Caco-2 (cell line): Measurements from ENCODE around the gene NARF. TPM values are rescaled to one million over a fixed set of nuclear protein-coding genes. Genes with fewer than 3 reads are reported as not detected.
A peak's percentile ranks its signal among the peaks of the same experiment; 100 is the strongest.

Experiments used
- BruUV-seq: library from RNA; stranded (reverse); fragments of 400-500 nt; replicated peaks from 2 replicates; lab custom pipeline; 2021; lab: Mats Ljungman, UMichigan
- CTCF ChIA-PET: fragments of 300-600 bp; sonication (Branson Sonifier 250); formaldehyde crosslinking; loops from one replicate; lab custom pipeline; 2022; ENCODE audit warnings: antibody characterized with exemption; lab: Charles Lee
- POLR2A ChIA-PET: fragments of 300-600 bp; sonication (Branson Sonifier 250); formaldehyde crosslinking; loops from one replicate; lab custom pipeline; 2022; ENCODE audit warnings: antibody characterized with exemption; lab: Charles Lee
- DNase-seq, 2 experiments: peaks; one replicate each; pipeline versions ENCODE4 v3.0.0 to v3.0.0-alpha.2; 2020 to 2022
- H3K27me3 ChIP-seq: replicated peaks from 2 replicates; pipeline ENCODE4 v1.6.0; 2011; ENCODE audit warnings: low read length; ENCODE audit not compliant: control insufficient read depth, insufficient read depth
- H3K36me3 ChIP-seq: 2 replicates; pipeline ENCODE4 v1.5.1; 2011; ENCODE audit warnings: low read length; ENCODE audit not compliant: control insufficient read depth, insufficient read depth
- H3K4me1 ChIP-seq: fragments of 250-450 bp; sonication (Bioruptor Pico); 2 replicates; pipeline ENCODE4 v1.5.1; 2020; ENCODE audit warnings: mild to moderate bottlenecking
- H3K4me3 ChIP-seq: 2 replicates; pipeline ENCODE4 v1.5.1; 2011; ENCODE audit warnings: low read depth, mild to moderate bottlenecking, control low read depth, low read length
- H3K9me3 ChIP-seq: fragments of 250-450 bp; sonication (Bioruptor Pico); 2 replicates; pipeline ENCODE4 v1.5.1; 2020; ENCODE audit warnings: mild to moderate bottlenecking, moderate library complexity
- H3K27ac Mint-ChIP-seq: one replicate; pipeline ENCODE4 v1.8.0; 2022; ENCODE audit warnings: mixed read lengths; ENCODE audit not compliant: unreplicated experiment
- H3K27me3 Mint-ChIP-seq: one replicate; pipeline ENCODE4 v1.8.0; 2022; ENCODE audit warnings: mixed read lengths; ENCODE audit not compliant: insufficient read depth, unreplicated experiment
- H3K36me3 Mint-ChIP-seq: one replicate; pipeline ENCODE4 v1.8.0; 2022; ENCODE audit warnings: mild to moderate bottlenecking, mixed read lengths; ENCODE audit not compliant: insufficient read depth, unreplicated experiment
- H3K4me1 Mint-ChIP-seq: one replicate; pipeline ENCODE4 v1.8.0; 2022; ENCODE audit warnings: low read depth, mixed read lengths; ENCODE audit not compliant: unreplicated experiment
- H3K4me3 Mint-ChIP-seq: one replicate; pipeline ENCODE4 v1.8.0; 2022; ENCODE audit warnings: mild to moderate bottlenecking, moderate library complexity, mixed read lengths; ENCODE audit not compliant: unreplicated experiment
- H3K9me3 Mint-ChIP-seq: one replicate; pipeline ENCODE4 v1.8.0; 2022; ENCODE audit warnings: mixed read lengths; ENCODE audit not compliant: unreplicated experiment
- CTCF ChIP-seq, 2 experiments: fragments of 200-600 bp in 1 of 2; IDR thresholded peaks; 1 replicate in 1 of 2; 2 replicates in 1 of 2; pipeline versions ENCODE4 v1.5.1 to v1.8.0; 2011 to 2022; ENCODE audit warnings: antibody characterized with exemption in 1 of 2, control low read depth in 1 of 2, inconsistent platforms in 1 of 2, low read depth in 1 of 2, low read length in 1 of 2, mild to moderate bottlenecking in 1 of 2, moderate library complexity in 1 of 2; ENCODE audit not compliant: insufficient read depth in 1 of 2, severe bottlenecking in 1 of 2, unreplicated experiment in 1 of 2
- intact Hi-C: fragments of 100-400 bp; cut with micrococcal nuclease; formaldehyde crosslinking; loops from one replicate; pipeline ENCODE4 v1.10.0; 2022; ENCODE audit not compliant: unreplicated experiment
- total RNA-seq: library from RNA; stranded (reverse); gene quantifications from 2 replicates; pipeline ENCODE4 v1.2.3, GENCODE V29; 2022

Gene NARF
- total RNA-seq, 1 experiment from 2014 or later: 62.1 TPM

- H3K9me3 Mint-ChIP-seq: no peaks in the 10 kb centered on the region
- no peaks in the 10 kb centered on the region for H3K27me3 ChIP-seq
- peak overlapping the region; percentile 94 for H3K27ac Mint-ChIP-seq
- peak overlapping the region; percentile 56 for H3K4me3 ChIP-seq
- peaks cover 19% of the 10 kb centered on the region for H3K4me1 ChIP-seq
- ChIA-PET POLR2A (interaction anchor here (0.6 kb wide), 1 partner anchor 54 kb away, joined by 6 read pairs; no protein-coding TSS in a partner anchor), CTCF (no interaction called here)
- H3K27me3 Mint-ChIP-seq: peaks cover 4% of the 10 kb centered on the region
- BruUV-seq: TSS peak; percentile 72
- intact Hi-C loops: no loop called here
- no peak for TF ChIP-seq CTCF (IDR thresholded peaks at IDR 0.05; ENCODE audit: insufficient read depth in 1 of 2, low read depth in 1 of 2, low read length in 1 of 2, severe bottlenecking in 1 of 2, unreplicated experiment in 1 of 2)
- H3K4me3 Mint-ChIP-seq: peak overlapping the region; percentile 91
- peak; percentile 66 to 74 for DNase-seq
- H3K4me1 Mint-ChIP-seq: peaks cover 12% of the 10 kb centered on the region
- peaks cover 27% of the 10 kb centered on the region for H3K36me3 Mint-ChIP-seq
- H3K36me3 ChIP-seq: no peaks in the 10 kb centered on the region
- no peaks in the 10 kb centered on the region for H3K9me3 ChIP-seq
These were observed 39.2 kb downstream of the NARF start for GRCh38 chr17:82497483-82498405.

- BruUV-seq: no TSS peak
- TF ChIP-seq CTCF (IDR thresholded peaks at IDR 0.05; ENCODE audit: insufficient read depth in 1 of 2, low read depth in 1 of 2, low read length in 1 of 2, severe bottlenecking in 1 of 2, unreplicated experiment in 1 of 2): no peak
- CTCF ChIA-PET: no interaction called here
- Histone ChIP-seq H3K9me3 (no peaks in the 10 kb centered on the region), H3K36me3 (no peaks in the 10 kb centered on the region), H3K4me3 (no peak overlapping the region), H3K27me3 (no peaks in the 10 kb centered on the region), H3K4me1 (no peaks in the 10 kb centered on the region)
- Mint-ChIP-seq H3K4me3 (no peak overlapping the region), H3K36me3 (peaks cover 12% of the 10 kb centered on the region), H3K27me3 (no peaks in the 10 kb centered on the region), H3K4me1 (no peaks in the 10 kb centered on the region), H3K27ac (no peak overlapping the region), H3K9me3 (no peaks in the 10 kb centered on the region)
- DNase-seq: no peak
- intact Hi-C loops: no loop called here
- POLR2A ChIA-PET: no interaction called here
These were observed 43.7 kb downstream of the NARF start for GRCh38 chr17:82502207-82502606.

- Histone ChIP-seq H3K27me3 (no peaks in the 10 kb centered on the region), H3K36me3 (no peaks in the 10 kb centered on the region), H3K4me3 (no peak overlapping the region), H3K9me3 (no peaks in the 10 kb centered on the region), H3K4me1 (no peaks in the 10 kb centered on the region)
- intact Hi-C loops: no loop called here
- DNase-seq: no peak
- no TSS peak for BruUV-seq
- Mint-ChIP-seq H3K9me3 (no peaks in the 10 kb centered on the region), H3K4me1 (no peaks in the 10 kb centered on the region), H3K36me3 (peaks cover 2% of the 10 kb centered on the region), H3K4me3 (no peak overlapping the region), H3K27ac (no peak overlapping the region), H3K27me3 (no peaks in the 10 kb centered on the region)
- no peak for TF ChIP-seq CTCF (IDR thresholded peaks at IDR 0.05; ENCODE audit: insufficient read depth in 1 of 2, low read depth in 1 of 2, low read length in 1 of 2, severe bottlenecking in 1 of 2, unreplicated experiment in 1 of 2)
- POLR2A ChIA-PET: interaction anchor here (0.6 to 1.4 kb wide), 2 partner anchors 9 to 19 kb away, joined by 5 read pairs; no protein-coding TSS in a partner anchor
- CTCF ChIA-PET: no interaction called here
These were observed 44.7 kb downstream of the NARF start for GRCh38 chr17:82503094-82503727.
